HG02852 (cell line): ENCODE results near the gene ZNF469.
"Not testable (repeated sequence)": the region's sequence is repeated elsewhere in the genome, so short reads cannot be mapped to it uniquely, and the experiment has no call there.

Experiments
- ATAC-seq: cut with Tn5 transposase; IDR thresholded peaks from one replicate; pipeline ENCODE4 v1.9.1; 2021; ENCODE audit warnings: mild to moderate bottlenecking, moderate library complexity; ENCODE audit not compliant: unreplicated experiment

The ZNF469 gene

DNA sequence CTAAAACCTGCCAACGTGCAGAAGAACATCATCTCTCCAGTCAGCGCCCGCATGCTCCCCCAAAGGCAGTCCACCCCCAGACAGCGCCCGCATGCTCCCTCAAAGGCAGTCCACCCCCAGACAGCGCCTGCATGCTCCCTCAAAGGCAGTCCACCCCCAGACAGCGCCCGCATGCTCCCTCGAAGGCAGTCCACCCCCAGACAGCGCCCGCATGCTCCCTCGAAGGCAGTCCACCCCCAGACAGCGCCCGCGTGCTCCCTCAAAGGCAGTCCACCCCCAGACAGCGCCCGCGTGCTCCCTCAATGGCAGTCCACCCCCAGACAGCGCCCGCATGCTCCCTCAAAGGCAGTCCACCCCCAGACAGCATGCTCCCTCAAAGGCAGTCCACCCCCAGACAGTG is 22.4 kb upstream of the ZNF469 start:
- not testable (repeated sequence) for ATAC-seq

DNA sequence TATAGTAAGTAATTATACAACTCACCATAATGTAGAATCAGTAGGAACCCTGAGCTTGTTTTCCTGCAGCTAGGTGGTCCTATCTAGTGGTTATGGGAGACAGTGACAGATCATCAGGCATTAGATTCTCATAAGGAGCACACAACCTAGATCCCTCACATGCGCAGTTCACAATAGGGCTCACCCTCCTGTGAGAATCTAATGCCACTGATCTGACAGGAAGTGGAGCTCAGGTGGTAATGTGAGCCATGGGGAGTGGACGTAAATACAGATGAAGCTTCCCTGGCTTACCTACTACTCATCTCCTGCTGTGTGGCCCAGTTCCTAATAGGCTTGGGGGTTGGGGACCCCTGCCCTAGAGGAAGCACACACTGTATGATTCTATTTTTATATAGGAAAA is 21.8 kb upstream of the ZNF469 start:
- no peak for ATAC-seq

DNA sequence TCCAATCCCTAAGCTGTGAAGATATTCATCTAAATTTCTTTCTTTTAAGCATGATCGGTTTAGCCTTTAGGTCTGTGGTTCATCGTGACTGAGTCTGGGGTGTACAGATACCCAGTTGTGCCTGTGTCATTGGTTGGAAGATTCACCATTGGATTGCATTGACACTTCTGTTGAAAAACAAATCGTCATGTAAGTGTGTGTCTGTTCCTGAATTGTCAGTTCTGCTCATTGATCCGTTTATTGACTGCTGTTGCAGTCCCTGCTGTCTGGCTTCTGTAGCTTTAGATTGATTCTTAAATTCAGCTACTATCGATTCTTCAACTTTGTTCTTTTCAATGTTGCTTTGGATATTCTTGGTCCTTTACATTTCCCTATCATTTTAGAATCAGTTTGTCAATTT is 21.0 kb upstream of the ZNF469 start:
- ATAC-seq: no peak

DNA sequence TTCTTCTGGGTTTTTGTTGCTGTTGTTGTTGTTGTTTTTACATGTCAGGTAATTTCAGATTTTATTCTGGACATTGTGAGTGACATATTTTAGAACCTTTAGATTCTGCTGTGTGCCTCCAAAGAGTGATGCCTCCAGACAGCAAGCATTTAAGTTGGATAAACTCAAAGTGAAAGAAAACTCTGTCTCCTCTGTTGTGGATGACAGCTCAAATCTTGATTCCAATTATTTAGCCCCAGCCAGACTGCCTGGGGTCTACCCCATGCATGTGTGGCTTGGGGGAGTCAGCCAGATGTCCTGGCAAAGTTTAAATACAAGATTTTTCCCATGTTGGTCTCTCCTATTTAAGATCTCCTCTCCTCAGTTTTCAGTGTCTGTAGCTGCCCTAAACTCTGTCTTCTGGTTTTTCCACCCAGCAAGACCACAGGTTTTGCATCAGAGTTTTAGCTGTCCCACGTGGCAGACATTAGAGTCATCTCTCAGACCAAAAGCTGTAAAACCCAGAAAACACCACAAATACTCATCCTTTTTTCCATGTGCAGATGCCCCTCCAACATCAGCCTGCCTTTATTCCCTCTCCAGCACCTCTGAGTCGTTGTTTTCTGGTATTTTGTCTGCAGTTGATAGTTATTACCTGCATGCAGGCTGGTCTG is 19.4 kb upstream of the ZNF469 start:
- no peak for ATAC-seq

DNA sequence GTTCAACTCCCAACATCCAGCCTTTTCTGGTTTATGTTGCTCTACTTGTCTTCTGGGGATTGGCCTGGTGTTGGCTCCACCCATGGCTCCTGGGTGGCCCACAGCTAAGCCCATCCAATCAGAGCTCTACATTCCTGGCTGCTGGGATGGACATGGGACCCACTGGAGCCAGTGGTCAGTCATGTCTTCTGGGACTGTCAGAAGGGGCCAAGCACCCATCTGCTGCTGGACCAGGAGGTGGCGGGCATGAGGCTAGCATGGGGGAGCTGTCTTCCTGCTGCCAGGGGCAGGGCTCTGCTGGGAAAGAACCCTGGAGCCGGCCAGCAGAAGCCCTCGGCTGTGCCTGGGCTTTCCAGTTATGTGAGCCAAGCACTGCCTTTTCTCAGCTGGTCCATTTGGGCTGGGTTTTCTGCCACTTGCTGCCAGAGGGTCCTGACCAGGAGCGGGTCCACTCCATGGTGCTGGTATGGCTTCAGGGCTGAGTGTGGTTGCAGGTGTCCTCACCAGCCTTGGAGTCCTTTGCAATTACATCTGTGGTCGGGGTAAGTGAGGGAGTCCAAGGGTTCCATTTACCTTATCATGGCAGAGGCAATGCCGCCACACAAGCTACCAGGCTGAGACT is 17.4 kb upstream of the ZNF469 start:
- no peak for ATAC-seq

DNA sequence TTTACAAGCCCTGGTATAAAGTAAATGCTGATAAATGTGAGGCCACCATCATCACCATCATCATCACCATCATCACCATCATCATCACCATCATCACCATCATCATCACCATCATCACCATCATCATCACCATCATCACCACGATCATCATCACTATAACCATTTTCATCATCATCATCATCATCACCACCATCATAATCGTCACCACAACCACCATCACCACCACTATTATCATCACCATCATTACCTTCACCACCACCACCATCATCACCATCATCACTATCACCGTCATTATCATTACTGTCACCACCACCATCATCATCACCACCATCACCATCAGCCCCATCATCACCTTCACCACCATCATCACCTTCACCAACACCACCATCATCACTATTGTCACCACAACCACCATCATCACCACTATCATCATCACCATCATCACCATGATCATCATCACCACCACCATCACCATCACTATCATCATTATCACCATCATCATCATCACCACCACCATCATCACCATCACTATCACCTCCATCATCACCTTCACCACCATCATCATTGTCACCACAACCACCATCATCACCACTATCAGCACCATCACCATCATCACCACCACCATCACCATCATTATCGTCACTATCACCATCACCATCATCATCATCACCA is 16.6 kb upstream of the ZNF469 start:
- no peak for ATAC-seq

DNA sequence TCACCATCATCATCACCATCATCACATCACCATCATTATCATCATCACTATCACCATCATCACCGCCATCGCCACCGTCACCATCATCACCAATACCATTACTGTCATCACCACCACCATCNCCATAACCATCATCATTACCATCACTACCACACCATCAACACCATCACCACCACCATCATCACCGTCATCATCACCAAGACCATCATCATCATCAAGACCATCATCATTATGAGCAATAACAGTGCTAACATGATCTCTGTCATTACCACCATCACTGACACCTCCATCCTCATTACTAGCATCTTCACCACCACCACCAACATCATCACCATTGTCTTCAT is 16.1 kb upstream of the ZNF469 start:
- no peak for ATAC-seq

DNA sequence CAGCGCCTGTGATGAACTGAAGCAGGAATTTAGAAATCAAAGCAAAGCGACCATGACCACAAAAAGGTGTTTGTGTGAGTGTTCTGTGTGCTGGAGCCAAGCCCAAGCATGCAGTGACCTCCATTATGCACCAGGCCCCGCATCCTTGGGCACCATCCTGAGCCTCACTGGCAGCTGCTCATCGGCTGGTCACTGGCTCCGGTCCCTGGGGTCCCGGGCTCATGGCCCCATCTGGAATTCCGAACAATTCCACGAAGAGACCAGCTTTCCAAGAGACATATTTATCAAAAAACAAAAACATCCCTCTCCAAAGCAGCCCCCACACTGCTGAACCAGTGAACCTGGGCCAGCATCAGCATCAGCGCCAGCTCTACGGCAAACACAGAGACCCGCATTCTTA is 15.2 kb upstream of the ZNF469 start:
- ATAC-seq: no peak

DNA sequence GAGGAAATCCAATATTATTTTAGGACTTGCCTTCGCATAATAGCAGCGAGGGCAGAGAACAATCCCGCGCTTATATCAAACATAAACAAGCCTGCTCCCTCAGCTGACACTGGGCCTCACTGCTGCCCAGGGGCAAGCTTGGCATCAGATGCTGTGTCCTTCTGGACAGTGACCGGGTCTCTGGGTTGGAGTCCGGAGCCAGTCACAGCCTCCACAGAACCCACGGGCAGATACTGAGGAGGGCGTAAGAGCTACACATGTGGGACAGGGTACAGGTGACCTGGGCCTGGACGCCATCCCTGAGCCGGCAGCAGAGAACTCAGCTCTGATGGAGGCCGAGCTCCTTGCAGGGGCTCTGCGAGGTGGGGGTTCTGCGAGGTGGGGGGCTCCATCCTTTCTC is 14.7 kb upstream of the ZNF469 start:
- no peak for ATAC-seq

DNA sequence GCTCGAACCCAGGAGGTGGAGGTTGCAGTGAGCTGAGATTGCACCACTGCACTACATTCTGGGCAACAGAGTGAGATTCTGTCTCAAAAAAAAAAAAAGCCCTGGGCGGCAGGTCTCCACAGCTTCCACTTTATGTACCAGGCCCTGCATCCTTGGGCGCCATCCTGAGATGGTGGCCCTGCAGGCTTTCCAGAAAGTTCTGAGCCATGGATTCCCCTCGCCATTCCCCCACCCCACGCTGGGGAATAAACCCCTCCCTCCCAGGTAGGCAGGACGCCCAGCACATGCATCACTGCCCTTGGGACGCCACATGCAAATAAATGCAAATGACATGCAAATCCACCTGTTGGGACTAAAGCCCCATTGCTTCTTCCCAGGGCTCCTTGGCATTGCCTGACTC is 13.8 kb upstream of the ZNF469 start:
- no peak for ATAC-seq

DNA sequence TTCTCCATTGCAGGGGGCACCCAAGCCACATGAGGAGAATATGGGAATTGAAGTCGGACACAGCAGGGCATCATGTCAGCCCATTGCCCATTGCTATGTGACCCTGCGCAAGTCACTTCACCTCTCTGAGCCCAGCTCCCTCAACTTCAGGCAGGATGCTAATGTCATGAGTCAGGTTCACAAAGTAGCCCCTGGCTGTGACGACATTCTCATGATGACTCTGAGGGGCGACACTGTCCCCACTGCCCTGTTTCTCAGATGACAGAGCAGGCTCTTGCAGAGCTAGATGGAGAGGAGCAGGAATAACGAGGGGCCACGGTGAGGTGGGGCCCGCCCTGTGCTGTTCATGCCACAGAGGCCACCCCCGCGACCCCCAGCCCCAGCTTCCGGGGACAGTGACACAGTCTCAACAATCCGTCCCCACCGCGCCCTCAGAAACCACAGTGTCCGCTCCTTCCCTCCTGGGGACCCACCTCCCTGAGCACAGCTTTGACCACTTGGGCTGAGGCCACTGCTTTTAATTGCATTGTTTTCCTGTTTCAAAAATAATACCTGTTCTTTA is 13.2 kb upstream of the ZNF469 start:
- no peak for ATAC-seq

DNA sequence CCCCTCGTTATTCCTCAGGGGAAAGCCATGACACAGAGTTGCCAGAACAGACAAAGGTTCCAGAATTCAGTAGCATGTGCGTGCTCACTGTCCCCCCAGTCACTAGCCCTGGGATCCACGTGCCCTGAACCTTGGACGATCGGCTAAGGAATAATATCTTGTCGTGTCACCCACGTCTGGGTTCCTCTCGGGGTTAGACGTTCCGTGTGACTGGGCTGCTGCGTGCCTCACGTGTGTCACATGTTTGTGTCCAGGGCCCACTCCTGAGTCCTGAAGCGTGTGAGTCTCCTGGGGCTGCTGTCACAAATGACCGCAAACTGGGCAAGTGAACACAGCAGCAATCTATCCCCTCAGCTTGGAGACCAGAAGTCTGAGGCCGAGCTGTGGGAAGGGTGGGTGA is 12.4 kb upstream of the ZNF469 start:
- ATAC-seq: no peak

DNA sequence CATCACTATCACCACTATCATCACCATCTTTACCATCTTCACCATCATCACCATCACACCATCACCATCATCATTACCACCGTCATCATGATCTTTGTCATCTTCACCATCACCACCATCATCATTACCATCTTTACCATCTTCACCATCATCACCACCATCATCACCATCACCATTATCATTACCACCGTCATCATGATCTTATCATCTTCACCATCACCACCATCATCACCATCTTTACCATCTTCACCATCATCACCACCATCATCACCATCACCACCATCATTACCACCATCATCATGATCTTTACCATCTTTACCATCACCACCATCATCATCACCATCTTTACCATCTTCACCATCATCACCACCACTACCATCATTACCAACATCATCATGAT is 10.2 kb upstream of the ZNF469 start:
- ATAC-seq: no peak

DNA sequence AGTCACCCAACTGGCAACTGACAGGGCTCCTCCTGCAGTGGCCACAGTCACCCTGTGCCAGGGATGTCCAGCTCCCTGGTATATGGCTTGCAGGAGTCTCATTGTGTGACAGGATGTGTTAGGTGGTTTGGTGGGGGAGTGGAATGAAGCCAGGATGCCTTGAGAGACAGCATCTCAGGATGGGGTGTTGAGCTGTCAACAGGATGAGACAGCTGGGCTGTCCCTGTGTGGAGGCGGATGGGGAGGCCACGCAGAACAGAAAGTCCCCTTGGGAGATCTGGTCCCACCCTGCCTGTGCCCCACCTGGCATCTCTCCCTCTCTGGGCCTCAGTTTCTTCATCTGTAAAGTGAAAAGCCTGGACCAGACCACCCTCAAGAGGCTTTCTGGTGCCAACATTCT is 9.5 kb upstream of the ZNF469 start:
- no peak for ATAC-seq

DNA sequence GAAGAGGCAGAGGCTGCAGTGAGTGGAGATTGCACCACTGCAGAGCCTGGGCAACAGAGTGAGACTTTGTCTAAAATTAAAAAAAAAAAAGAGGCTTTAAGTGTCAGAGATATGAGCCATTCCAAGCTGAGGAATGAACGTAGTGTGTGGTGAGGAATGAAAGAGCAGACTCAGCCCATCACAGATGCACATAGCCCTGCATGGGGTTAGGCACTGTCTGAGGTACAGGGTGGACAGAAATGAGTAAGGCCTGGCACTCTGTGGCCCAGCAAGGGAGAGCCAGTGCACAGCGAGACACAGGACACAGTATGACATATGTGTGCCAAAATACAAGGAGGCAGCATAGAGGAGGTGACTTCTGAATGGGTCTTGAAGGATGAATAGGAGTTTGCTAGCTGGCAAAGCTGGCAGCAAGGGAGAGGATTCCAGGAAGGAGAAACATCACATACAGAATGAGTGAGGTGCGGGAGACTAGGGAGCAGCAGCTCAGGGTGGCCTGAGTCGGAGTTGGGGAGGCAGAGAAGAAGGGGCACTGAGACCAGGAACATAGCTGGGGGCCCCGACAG is 8.7 kb upstream of the ZNF469 start:
- ATAC-seq: no peak

DNA sequence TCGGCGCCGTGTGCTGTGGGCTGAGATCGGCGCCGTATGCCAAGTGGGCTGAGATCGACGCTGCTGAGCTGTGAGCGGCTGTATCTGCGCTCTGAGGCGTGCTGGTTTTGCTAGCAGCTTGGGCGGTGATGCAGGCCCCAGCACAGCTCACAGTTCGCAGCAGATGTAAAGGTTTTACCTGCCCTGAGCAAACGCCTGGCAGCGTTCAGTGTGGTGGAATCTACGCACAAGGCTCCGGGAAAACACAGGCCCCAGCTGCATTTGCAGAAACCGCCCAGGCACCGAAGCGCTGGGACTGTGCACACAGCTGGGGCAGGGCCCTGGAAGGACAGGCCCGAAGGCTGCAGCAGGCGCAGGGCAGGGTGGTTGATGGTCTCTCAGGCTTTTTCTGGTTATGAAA is 8.0 kb upstream of the ZNF469 start:
- no peak for ATAC-seq

DNA sequence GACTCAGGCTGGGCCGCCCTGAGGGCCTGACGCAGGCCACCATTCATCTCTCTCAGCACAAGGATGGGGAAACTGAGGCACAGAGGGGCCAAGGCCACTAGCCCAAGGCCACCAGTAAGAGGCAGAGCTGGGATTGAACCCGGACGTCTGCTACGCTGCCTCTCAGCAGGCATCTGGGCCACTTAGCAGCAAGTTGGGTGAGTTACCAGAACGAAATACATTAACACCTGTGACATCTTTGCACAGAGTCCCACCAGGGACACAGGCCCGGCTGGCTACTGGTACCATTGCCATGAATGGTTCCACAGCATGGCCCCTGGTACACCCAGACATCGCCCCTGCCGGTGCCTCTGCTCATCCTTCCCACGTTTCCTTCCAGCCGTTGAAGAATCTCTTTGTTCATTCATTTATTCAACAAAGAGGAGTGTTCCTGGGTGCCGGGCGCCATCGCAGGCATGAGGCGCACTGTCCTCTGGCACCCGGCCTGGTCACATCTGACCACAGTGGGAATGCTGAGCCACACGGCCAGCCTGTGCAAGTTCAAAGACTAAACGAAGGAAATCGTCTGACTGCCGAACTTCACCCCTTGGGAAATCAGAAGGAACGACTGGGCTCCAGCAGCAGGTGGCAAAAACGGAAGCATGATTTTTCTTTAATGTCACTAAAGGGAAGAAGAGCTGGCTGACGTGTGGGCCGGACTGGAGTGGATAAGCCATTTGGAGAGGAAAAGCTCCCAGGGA is 7.4 kb upstream of the ZNF469 start:
- no peak for ATAC-seq

DNA sequence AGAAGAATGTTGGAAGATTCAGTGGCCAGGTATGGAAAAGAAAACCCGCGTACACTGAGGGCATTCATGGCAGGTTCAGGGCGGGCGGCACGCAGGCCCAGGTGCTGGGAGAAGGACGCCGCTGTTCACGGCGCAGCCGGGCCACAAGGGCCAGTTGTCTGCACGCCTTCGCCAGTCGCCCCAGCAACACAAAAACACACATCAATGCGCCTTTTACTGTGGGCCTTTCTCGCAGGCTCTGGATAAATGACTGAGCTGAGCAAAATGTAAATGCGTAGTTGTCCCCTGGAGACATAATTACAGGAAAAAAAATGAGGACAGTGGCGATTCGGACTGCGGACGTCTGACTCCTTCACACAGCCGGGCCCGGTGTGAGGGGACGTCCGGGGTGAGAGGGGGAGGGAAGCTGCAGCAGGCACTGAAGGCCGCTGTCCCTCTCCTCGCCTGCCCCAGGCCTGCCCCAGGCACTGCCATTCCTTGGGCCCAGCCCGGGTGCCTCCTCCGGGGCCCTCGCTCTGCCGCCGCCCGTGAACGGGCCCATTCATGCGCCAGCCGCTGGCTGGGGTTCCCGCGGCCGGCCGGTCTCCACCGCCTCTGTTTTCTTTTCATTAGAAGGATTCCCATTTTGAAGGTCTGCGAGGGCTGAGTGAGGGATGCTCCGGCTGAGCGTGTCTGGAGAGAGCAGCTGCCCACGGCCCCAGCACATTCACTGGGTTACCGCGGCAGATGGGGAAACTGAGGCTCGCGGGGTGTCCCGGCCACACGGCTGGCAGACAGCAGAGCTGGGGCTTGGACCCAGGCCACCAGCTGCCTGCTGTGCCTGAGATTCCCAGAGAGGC is 6.5 kb upstream of the ZNF469 start:
- ATAC-seq: no peak

DNA sequence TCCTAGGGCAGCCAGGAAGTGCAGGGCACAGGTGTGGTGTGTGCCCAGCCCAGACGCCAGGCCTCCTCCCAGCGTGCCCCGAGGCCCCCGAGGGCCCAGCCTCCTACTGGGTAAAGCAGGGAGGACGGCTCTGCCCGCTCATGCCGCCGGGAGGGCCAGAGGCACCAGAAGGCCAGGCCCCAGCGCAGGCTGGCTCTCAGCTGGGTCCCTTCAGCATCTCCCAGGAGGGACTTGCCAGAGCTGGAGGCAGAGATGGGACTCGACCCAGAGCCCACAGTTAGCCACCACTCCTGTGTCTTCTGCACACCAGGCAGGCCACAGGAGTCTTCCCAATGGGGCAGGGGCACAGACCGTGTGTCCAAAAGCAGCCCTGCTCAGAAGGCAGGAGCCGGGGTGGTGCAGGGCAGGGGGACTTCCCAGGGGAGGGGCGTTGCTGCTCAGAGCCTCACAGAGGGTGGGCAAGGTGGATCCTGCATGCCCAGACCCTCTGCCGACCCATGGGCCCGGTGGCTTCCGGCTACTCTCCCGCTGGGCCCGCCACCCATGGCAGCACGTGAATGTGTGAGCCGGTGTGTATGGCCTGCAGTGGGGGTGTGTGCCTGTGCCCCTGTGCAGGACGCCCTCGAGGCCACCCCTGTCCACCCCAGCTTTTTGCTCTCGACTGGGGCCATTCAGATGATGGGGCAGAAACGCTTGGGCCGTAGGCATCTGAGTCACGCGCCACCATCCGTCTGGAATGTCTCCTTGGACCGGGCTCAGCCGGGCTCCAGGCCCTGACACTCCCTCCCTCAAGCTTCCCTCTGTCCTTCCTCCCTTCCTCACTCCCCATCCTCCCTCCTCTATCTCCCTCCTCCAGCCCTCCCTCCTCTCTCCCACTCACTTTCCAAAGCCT is 5.7 kb upstream of the ZNF469 start:
- no peak for ATAC-seq
